SJSA1 (cell line): ENCODE data around the gene OVOL1. TPM values are rescaled to one million over a fixed set of nuclear protein-coding genes. Genes with fewer than 3 reads are reported as not detected.
"Not testable (repeated sequence)": the region's sequence is repeated elsewhere in the genome, so short reads cannot be mapped to it uniquely, and the experiment has no call there.

Source experiments
- DNase-seq, 2 experiments: peaks; one replicate each; pipeline ENCODE4 v3.0.0-alpha.2; 2015 to 2020; ENCODE audit warnings: low spot score in 2 of 2, low read depth in 1 of 2
- H3K27ac ChIP-seq: fragments of 250-450 bp; sonication (Bioruptor Pico); 2 replicates; pipeline ENCODE4 v1.5.1; 2020; ENCODE audit warnings: mild to moderate bottlenecking, moderate library complexity
- H3K27me3 ChIP-seq: fragments of 250-450 bp; sonication (Bioruptor Pico); replicated peaks from 2 replicates; pipeline ENCODE4 v1.5.1; 2020; ENCODE audit warnings: mild to moderate bottlenecking, moderate library complexity
- H3K36me3 ChIP-seq: fragments of 250-450 bp; sonication (Bioruptor Pico); 2 replicates; pipeline ENCODE4 v1.5.1; 2020; ENCODE audit warnings: mild to moderate bottlenecking
- H3K4me1 ChIP-seq: fragments of 250-450 bp; sonication (Bioruptor Pico); replicated peaks from 2 replicates; pipeline ENCODE4 v1.6.1; 2021; ENCODE audit warnings: mild to moderate bottlenecking
- H3K4me3 ChIP-seq: fragments of 250-450 bp; sonication (Bioruptor Pico); 2 replicates; pipeline ENCODE4 v1.5.1; 2020; ENCODE audit warnings: mild to moderate bottlenecking
- H3K9me3 ChIP-seq: fragments of 250-450 bp; sonication (Bioruptor Pico); replicated peaks from 2 replicates; pipeline ENCODE4 v1.5.1; 2020; ENCODE audit warnings: mild to moderate bottlenecking
- total RNA-seq: library from RNA; depleted of rRNA; stranded (reverse); fragments of >200 nt; shearing (Covaris generic); gene quantifications from 2 replicates; pipeline ENCODE4 v1.2.3, GENCODE V29; 2014; rRNA removed

OVOL1 gene
- total RNA-seq, 1 experiment from 2014 or later = not detected

DNA sequence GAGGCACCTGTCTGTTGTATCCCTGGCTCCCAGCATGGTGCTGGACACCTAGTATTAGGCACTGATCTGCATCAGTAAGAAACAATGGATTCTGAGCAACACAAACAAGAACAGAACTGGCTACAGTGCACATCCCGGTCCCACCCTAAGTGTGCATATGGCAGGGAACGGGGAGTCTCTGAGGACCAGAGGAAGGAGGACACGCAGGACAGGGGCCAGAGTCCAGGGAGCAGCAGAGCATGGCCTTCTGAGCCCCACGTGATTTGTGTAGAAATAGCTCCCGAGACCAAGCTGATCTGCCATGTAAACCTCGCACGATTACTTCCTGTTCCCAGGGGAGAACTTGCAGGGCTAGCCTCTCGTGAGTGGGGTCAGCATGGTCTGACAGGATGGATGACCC lies 34.2 kb downstream of the OVOL1 start:
- peaks cover 4% of the 10 kb centered on the region; the same call in 1 of the 2 replicates for H3K9me3 ChIP-seq
- no peak overlapping the region for H3K4me3 ChIP-seq
- H3K27ac ChIP-seq = no peak overlapping the region
- H3K36me3 ChIP-seq = no peaks in the 10 kb centered on the region
- peaks cover 4% of the 10 kb centered on the region; the same call in 1 of the 2 replicates for H3K27me3 ChIP-seq
- no peak for DNase-seq
- peaks cover 10% of the 10 kb centered on the region for H3K4me1 ChIP-seq

DNA sequence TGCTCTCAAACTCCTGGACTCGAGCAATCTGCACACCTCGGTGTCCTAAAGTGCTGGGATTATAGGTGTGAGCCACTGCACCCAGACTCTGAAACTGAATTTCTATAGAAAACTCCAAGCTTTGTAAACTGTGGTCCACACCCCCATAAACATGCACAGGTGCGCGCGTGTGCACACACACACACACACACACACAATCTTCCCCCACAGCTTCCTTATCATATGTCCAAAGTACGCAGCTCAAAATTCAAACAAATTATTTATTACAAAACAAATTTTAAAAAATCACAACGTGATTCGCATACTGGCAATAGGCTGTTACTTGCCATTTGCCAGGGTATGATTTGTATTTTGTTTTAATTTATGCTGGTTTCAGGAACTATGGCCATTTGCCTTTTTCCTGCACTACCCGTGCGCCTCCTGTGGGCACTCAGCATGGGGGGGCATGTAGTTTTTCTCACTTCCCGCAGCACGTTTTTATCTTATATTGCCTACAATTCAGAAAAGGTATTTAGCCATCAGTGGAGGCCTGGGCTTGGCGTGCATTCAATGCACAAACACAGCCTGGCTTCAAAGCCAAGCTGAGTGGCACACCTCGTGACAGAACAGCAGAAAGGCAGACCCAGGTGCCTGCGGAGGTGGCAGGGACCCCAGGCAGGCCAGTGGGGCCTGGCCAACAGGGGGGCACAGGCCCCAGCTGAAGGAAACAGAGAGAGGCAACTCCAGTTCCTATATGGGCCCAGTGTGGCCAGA lies 36.1 kb downstream of the OVOL1 start:
- H3K4me1 ChIP-seq = peaks cover 3% of the 10 kb centered on the region
- no peaks in the 10 kb centered on the region for H3K36me3 ChIP-seq
- H3K27me3 ChIP-seq = peaks cover 9% of the 10 kb centered on the region
- no peak overlapping the region for H3K27ac ChIP-seq
- peaks cover 4% of the 10 kb centered on the region; the same call in 1 of the 2 replicates for H3K9me3 ChIP-seq
- DNase-seq = no peak
- no peak overlapping the region for H3K4me3 ChIP-seq

DNA sequence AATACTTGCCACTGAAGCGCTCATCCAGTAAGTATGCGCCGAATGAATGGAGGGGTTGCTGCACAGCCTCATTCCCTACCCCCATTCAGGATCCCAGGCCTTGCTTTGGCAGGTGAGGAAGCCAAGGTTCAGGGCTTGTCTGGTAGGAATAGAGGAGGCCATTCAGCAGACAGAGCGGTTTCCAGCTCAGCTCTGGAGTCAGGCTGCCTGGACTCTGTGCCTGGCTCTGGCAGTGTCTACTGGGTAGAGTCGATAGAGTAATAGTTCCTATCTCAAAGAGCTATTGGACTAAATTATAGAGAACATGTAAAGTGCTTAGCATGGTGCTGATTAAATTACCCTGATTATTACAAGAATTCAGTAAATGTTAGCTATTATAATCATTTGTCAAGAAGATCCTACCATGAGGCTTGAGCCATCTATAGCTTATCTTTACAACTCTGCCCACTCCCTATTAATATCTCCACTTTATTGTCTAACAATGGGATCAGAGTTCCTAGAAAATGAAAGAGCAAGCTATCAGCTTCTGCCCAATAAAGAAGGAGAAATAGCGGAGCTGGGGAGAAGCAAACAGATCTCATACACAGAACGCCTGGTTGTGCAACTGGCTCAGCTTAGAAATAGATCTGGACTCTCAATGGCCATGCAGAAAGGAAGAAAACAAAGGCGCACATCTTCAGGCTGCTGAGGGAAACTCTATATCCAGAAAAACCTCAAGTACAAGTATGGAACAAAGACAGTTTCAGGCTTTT lies 40.3 kb downstream of the OVOL1 start:
- Histone ChIP-seq H3K4me1 (no peaks in the 10 kb centered on the region), H3K4me3 (no peak overlapping the region), H3K27me3 (peaks cover 38% of the 10 kb centered on the region), H3K27ac (no peak overlapping the region), H3K36me3 (no peaks in the 10 kb centered on the region), H3K9me3 (no peaks in the 10 kb centered on the region; the same call in 1 of the 2 replicates)
- DNase-seq = no peak

DNA sequence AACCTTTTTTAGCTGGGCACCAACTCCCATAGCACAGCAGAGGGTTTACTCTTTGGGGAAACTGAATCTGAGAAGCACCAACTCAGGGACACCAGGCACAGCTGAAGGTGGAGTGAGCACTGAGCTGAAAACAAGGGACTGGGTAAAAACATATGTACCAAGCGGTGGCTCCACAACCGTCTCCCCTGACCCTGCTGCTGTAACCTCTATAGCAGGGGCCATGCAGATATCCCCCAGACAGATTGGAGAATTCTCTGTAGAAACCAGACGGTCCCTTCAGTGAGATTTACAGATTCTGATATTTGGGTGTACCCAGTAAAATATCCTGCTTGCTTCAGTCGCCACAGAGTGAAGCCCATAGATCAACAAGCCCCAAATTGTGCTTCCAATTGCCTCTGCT lies 42.6 kb downstream of the OVOL1 start:
- Histone ChIP-seq H3K9me3 (peaks cover 3% of the 10 kb centered on the region; the same call in 1 of the 2 replicates), H3K27me3 (peaks cover 45% of the 10 kb centered on the region), H3K27ac (no peak overlapping the region), H3K4me3 (no peak overlapping the region), H3K4me1 (peaks cover 15% of the 10 kb centered on the region), H3K36me3 (no peaks in the 10 kb centered on the region)
- DNase-seq = no peak

DNA sequence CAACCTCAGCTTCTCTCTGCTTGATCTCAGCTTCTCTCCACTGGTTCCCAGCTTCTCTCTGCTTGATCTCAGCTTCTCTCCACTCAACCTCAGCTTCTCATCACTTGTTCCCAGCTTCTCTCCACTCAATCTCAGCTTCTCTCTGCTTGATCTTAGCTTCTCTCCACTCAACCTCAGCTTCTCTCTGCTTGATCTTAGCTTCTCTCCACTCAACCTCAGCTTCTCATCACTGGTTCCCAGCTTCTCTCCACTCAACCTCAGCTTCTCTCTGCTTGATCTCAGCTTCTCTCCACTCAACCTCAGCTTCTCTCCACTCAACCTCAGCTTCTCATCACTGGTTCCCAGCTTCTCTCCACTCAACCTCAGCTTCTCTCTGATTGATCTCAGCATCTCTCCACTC lies 45.4 kb downstream of the OVOL1 start:
- H3K27ac ChIP-seq, DNase-seq, H3K9me3 ChIP-seq, H3K36me3 ChIP-seq, H3K4me3 ChIP-seq: not testable (repeated sequence)
- H3K4me1 ChIP-seq = peaks cover 20% of the 10 kb centered on the region
- peaks cover 45% of the 10 kb centered on the region for H3K27me3 ChIP-seq

DNA sequence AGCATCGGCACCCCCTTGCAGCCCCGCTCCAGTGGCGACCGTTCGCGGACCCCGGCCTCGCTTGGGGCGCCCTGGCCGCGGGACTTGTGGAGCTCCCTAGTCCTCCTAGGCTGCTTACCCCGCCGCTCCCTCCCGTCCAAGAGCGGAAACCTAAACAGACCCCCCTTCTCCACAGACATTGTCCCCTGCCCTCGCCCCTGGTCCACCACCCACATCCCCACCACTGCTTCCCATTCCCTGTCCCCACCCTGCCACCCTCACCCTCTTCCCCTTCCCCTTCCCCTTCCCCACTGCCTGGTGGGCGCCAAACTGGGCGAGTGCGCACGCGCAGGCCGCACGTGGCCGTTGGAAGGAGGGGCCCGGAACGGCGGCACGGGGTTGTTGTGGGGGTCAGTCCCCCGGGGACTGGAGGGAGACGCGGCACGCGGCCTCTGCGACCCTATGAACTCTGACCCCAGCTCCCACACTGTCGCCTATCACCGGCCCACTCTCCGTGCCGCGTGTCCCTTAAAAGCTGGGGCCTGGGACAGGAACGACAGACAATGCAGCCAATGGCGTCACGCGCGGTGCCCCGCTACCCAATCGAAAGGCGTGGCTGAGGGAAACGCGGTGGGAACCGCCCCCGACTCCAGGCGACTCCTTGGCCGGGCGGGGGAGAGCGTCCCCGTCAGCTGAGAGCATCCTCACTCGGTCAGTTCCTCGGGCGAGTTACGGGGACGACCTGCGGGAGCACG lies 46.6 kb downstream of the OVOL1 start, which contains the start of gene SNX32:
Gene SNX32, plus strand, starts transcription at position 667 of the 734 bp plus-strand sequence. CDS start 103 bp downstream, outside the sequence.
- H3K4me1 ChIP-seq = peaks cover 20% of the 10 kb centered on the region
- H3K4me3 ChIP-seq = peak within 1 kb of the TSS; percentile 36
- peaks cover 5% of the 10 kb centered on the region; the same call in 1 of the 2 replicates for H3K9me3 ChIP-seq
- peak within 1 kb of the TSS; percentile 37 for H3K27ac ChIP-seq
- peaks cover 35% of the 10 kb centered on the region for H3K27me3 ChIP-seq
- peak; percentile 95 to 97 for DNase-seq
- no peaks in the 10 kb centered on the region for H3K36me3 ChIP-seq

DNA sequence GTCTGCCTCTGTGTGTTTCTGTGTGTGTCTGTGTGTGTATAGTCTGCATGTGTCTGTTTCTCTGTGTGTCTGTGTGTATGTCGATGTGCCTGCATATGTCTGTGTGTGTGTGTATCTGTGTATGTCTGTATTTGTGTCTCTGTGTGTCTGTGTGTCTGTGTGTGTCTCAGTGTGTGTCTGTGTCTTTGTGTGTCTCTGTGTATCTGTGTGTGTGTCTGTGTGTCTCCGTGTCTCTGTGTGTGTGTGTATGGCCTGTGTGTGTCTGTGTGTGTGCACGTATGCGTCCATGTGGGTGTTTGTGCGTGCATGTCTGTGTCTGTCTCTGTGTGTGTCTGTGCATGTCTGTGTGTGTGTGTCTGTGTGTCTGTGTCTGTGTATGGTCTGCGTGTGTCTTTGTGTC lies 47.3 kb downstream of the OVOL1 start:
- Histone ChIP-seq H3K9me3 (peaks cover 5% of the 10 kb centered on the region; the same call in 1 of the 2 replicates), H3K4me1 (peaks cover 20% of the 10 kb centered on the region), H3K36me3 (no peaks in the 10 kb centered on the region), H3K27ac (no peak overlapping the region), H3K4me3 (peak overlapping the region; percentile 36), H3K27me3 (peaks cover 31% of the 10 kb centered on the region)
- no peak for DNase-seq

DNA sequence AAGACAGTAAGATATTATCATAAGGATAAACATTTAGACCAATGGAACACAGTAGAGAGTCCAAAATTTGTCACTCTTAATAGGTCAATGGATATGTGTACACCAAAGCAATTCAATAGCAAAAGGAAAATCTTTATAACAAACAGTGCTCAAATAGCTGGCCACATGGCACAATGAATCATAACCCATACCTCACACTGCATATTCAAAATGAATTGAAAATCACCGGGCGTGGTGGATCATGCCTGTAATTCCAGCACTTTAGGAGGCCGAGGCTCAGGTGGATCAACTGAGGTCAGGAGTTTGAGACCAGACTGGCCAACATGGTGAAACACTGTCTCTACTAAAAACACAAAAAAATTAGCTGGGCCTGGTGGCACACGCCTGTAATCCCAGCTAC lies 55.3 kb downstream of the OVOL1 start:
- DNase-seq = no peak
- no peaks in the 10 kb centered on the region for H3K27me3 ChIP-seq
- H3K4me1 ChIP-seq = no peaks in the 10 kb centered on the region
- no peaks in the 10 kb centered on the region for H3K36me3 ChIP-seq
- no peak overlapping the region for H3K4me3 ChIP-seq
- no peak overlapping the region for H3K27ac ChIP-seq
- no peaks in the 10 kb centered on the region for H3K9me3 ChIP-seq

DNA sequence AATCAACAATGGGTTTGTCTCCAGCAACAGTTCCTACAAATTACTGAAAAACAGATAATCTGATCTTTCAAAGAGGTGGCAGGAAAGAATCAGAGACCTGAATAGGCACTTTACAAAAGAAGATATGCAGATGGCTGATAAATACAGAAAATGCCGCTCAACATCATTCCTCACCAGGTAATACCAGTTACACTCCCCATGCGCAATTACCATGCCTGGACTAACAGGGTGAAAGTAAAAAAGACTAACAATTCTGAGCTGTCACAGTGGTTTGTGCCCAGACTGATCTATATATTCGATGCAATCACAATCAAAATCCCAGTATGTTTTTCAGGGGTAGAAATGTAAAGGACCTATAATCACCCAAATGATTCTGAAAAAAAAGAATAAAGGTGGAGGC lies 56.9 kb downstream of the OVOL1 start:
- H3K4me3 ChIP-seq = no peak overlapping the region

DNA sequence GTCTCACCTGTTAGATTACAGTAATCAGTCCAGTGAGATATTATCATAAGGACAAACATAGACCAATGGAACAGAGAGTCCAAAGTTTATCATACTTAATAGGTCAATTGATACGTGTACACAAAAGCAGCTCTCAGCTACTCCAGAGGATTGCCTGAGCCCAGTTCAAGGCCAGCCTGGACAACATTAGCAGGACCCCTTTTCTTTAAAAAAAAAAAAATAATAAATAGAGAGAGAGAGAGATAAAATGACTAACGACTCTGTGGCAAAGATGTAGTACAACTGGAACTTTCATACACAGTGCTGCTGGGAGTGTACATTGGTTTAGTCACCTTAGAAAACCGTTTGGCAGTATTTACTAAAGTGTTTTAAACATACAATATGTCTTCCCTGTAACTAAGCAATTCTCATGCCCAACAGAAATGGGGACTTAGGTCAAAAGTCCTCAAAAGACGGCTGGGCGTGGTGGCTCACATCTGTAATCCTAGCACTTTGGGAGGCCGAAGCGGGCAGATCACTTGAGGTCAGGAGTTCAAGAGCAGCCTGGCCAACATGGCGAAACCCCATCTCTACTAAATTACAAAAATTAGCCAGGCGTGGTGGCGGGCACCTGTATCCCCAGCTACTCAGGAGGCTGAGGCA lies 57.5 kb downstream of the OVOL1 start:
- H3K9me3 ChIP-seq = no peaks in the 10 kb centered on the region
- DNase-seq = no peak
- H3K27ac ChIP-seq = no peak overlapping the region
- no peak overlapping the region for H3K4me3 ChIP-seq
- H3K36me3 ChIP-seq = no peaks in the 10 kb centered on the region
- no peaks in the 10 kb centered on the region for H3K27me3 ChIP-seq
- no peaks in the 10 kb centered on the region for H3K4me1 ChIP-seq

More for the DNA sequence above, 56.9 kb downstream of the OVOL1 start:
- Histone ChIP-seq H3K9me3 (no peaks in the 10 kb centered on the region), H3K27me3 (no peaks in the 10 kb centered on the region), H3K36me3 (no peaks in the 10 kb centered on the region), H3K27ac (no peak overlapping the region), H3K4me1 (no peaks in the 10 kb centered on the region)
- no peak for DNase-seq

Other genes starting within 250 kb of the OVOL1 start
- 22.9 and 52.0 TPM in 2 replicates for gene LTBP3, start 228.7 kb upstream of the OVOL1 start, total RNA-seq
- 109 and 111 TPM in 2 replicates for gene ZNRD2, start 216.6 kb upstream of the OVOL1 start, total RNA-seq
- gene FAM89B, start 214.5 kb upstream of the OVOL1 start, total RNA-seq = 35.1 and 64.9 TPM in 2 replicates
- gene EHBP1L1, start 211.0 kb upstream of the OVOL1 start, total RNA-seq = 103 and 107 TPM in 2 replicates
- gene KCNK7, start 191.3 kb upstream of the OVOL1 start, total RNA-seq = 0.13 TPM in 1 of 2 replicates, not detected in the other
- 37.9 and 55.8 TPM in 2 replicates for gene MAP3K11, start 172.8 kb upstream of the OVOL1 start, total RNA-seq
- gene PCNX3, start 171.3 kb upstream of the OVOL1 start, total RNA-seq = 27.5 and 39.7 TPM in 2 replicates
- gene SIPA1, start 149.0 kb upstream of the OVOL1 start, total RNA-seq = 48.0 and 56.1 TPM in 2 replicates
- 51.7 and 63.3 TPM in 2 replicates for gene RELA, start 124.1 kb upstream of the OVOL1 start, total RNA-seq
- 90.5 and 119 TPM in 2 replicates for gene KAT5, start 74.8 kb upstream of the OVOL1 start, total RNA-seq
- 168 and 170 TPM in 2 replicates for gene RNASEH2C, start 66.3 kb upstream of the OVOL1 start, total RNA-seq
- gene AP5B1, start 6.1 kb upstream of the OVOL1 start, total RNA-seq = 30.4 and 33.4 TPM in 2 replicates
- 0.16 TPM in 1 of 2 replicates, not detected in the other for gene SNX32, start 46.9 kb downstream of the OVOL1 start, total RNA-seq
- gene CFL1, start 71.1 kb downstream of the OVOL1 start, total RNA-seq = 4,273 and 4,722 TPM in 2 replicates
- gene MUS81, start 73.4 kb downstream of the OVOL1 start, total RNA-seq = 121 and 130 TPM in 2 replicates
- 120 and 194 TPM in 2 replicates for gene EFEMP2, start 85.7 kb downstream of the OVOL1 start, total RNA-seq
- gene CTSW, start 92.8 kb downstream of the OVOL1 start, total RNA-seq = 1.9 TPM in 1 of 2 replicates, not detected in the other
- gene FIBP, start 101.4 kb downstream of the OVOL1 start, total RNA-seq = 295 and 309 TPM in 2 replicates
- 94.0 and 160 TPM in 2 replicates for gene CCDC85B, start 103.6 kb downstream of the OVOL1 start, total RNA-seq
- gene FOSL1, start 113.3 kb downstream of the OVOL1 start, total RNA-seq = 72.1 and 97.5 TPM in 2 replicates
- 25.0 and 44.8 TPM in 2 replicates for gene C11orf68, start 132.0 kb downstream of the OVOL1 start, total RNA-seq
- 463 and 527 TPM in 2 replicates for gene DRAP1, start 132.4 kb downstream of the OVOL1 start, total RNA-seq
- gene TSGA10IP, start 158.4 kb downstream of the OVOL1 start, total RNA-seq = not detected in 2 replicates
- 172 and 186 TPM in 2 replicates for gene SART1, start 174.7 kb downstream of the OVOL1 start, total RNA-seq
- 84.3 and 93.2 TPM in 2 replicates for gene EIF1AD, start 215.1 kb downstream of the OVOL1 start, total RNA-seq
- 116 and 140 TPM in 2 replicates for gene BANF1, start 215.4 kb downstream of the OVOL1 start, total RNA-seq
- gene CST6, start 224.9 kb downstream of the OVOL1 start, total RNA-seq = not detected in 2 replicates
- 0.50 and 1.4 TPM in 2 replicates for gene CATSPER1, start 239.4 kb downstream of the OVOL1 start, total RNA-seq